Activated T-cell treated with anti-CD3 and anti-CD28 coated beads, Interleukin-2, amount 50 U/mL, for 24 hours (primary cell): ENCODE results near the gene DCDC1.
"Not testable (repeated sequence)": the region's sequence is repeated elsewhere in the genome, so short reads cannot be mapped to it uniquely, and the experiment has no call there.

Experiments used
- DNase-seq: peaks from one replicate; pipeline ENCODE4 v3.0.0-alpha.2; 2020
- H3K27ac Mint-ChIP-seq: 2 replicates; pipeline ENCODE4 v1.8.0; 2020; ENCODE audit warnings: mild to moderate bottlenecking, mixed read lengths
- H3K27me3 Mint-ChIP-seq: 2 replicates; pipeline ENCODE4 v1.8.0; 2020; ENCODE audit warnings: mixed read lengths
- H3K36me3 Mint-ChIP-seq: 2 replicates; pipeline ENCODE4 v1.8.0; 2020; ENCODE audit warnings: low read depth, mixed read lengths
- H3K4me1 Mint-ChIP-seq: 2 replicates; pipeline ENCODE4 v1.8.0; 2020; ENCODE audit warnings: low read depth, mixed read lengths
- H3K4me3 Mint-ChIP-seq: 2 replicates; pipeline ENCODE4 v1.8.0; 2020; ENCODE audit warnings: mild to moderate bottlenecking, moderate library complexity, mixed read lengths
- H3K9me3 Mint-ChIP-seq: 2 replicates; pipeline ENCODE4 v1.8.0; 2020; ENCODE audit warnings: mixed read lengths

The DCDC1 gene

GRCh38 chr11:31366795-31367194 lies 2.7 kb downstream of the DCDC1 start:
- H3K4me3 Mint-ChIP-seq = no peak overlapping the region

GRCh38 chr11:31361743-31362142 lies 7.8 kb downstream of the DCDC1 start:
- Mint-ChIP-seq H3K4me3 (no peak overlapping the region), H3K36me3 (no peaks in the 10 kb centered on the region), H3K27me3 (peaks cover 3% of the 10 kb centered on the region), H3K9me3 (no peaks in the 10 kb centered on the region), H3K27ac (no peak overlapping the region), H3K4me1 (peaks cover 9% of the 10 kb centered on the region)
- DNase-seq = no peak

More at GRCh38 chr11:31366795-31367194, 2.7 kb downstream of the DCDC1 start:
- peaks cover 3% of the 10 kb centered on the region for H3K27me3 Mint-ChIP-seq
- no peaks in the 10 kb centered on the region for H3K9me3 Mint-ChIP-seq
- peaks cover 16% of the 10 kb centered on the region for H3K36me3 Mint-ChIP-seq
- DNase-seq = no peak
- peaks cover 35% of the 10 kb centered on the region for H3K4me1 Mint-ChIP-seq
- H3K27ac Mint-ChIP-seq = no peak overlapping the region

- Mint-ChIP-seq H3K4me3 (no peak overlapping the region), H3K27ac (no peak overlapping the region), H3K36me3 (no peaks in the 10 kb centered on the region), H3K27me3 (peaks cover 15% of the 10 kb centered on the region), H3K4me1 (no peaks in the 10 kb centered on the region), H3K9me3 (no peaks in the 10 kb centered on the region)
- no peak for DNase-seq
These were observed 13.7 kb downstream of the DCDC1 start for GRCh38 chr11:31355817-31356216.

GRCh38 chr11:31355131-31355530 lies 14.4 kb downstream of the DCDC1 start:
- no peak overlapping the region for H3K27ac Mint-ChIP-seq
- H3K4me3 Mint-ChIP-seq = no peak overlapping the region
- no peak for DNase-seq
- H3K4me1 Mint-ChIP-seq = no peaks in the 10 kb centered on the region
- peaks cover 15% of the 10 kb centered on the region for H3K27me3 Mint-ChIP-seq
- no peaks in the 10 kb centered on the region for H3K9me3 Mint-ChIP-seq
- no peaks in the 10 kb centered on the region for H3K36me3 Mint-ChIP-seq

- H3K27ac Mint-ChIP-seq = no peak overlapping the region
- DNase-seq = no peak
- H3K36me3 Mint-ChIP-seq = no peaks in the 10 kb centered on the region
- no peaks in the 10 kb centered on the region for H3K9me3 Mint-ChIP-seq
- H3K27me3 Mint-ChIP-seq = peaks cover 19% of the 10 kb centered on the region
- no peaks in the 10 kb centered on the region for H3K4me1 Mint-ChIP-seq
- H3K4me3 Mint-ChIP-seq = no peak overlapping the region
These were observed 18.4 kb downstream of the DCDC1 start for GRCh38 chr11:31351168-31351567.

- Mint-ChIP-seq H3K27me3 (peaks cover 44% of the 10 kb centered on the region), H3K4me3 (no peak overlapping the region), H3K27ac (no peak overlapping the region), H3K36me3 (no peaks in the 10 kb centered on the region), H3K9me3 (no peaks in the 10 kb centered on the region), H3K4me1 (no peaks in the 10 kb centered on the region)
- no peak for DNase-seq
These were observed 28.5 kb downstream of the DCDC1 start for GRCh38 chr11:31340903-31341572.

- no peaks in the 10 kb centered on the region for H3K9me3 Mint-ChIP-seq
- peaks cover 53% of the 10 kb centered on the region for H3K27me3 Mint-ChIP-seq
- H3K27ac Mint-ChIP-seq = no peak overlapping the region
- no peaks in the 10 kb centered on the region for H3K36me3 Mint-ChIP-seq
- no peak for DNase-seq
- H3K4me1 Mint-ChIP-seq = no peaks in the 10 kb centered on the region
- no peak overlapping the region for H3K4me3 Mint-ChIP-seq
These were observed 31.7 kb downstream of the DCDC1 start for GRCh38 chr11:31337806-31338205.

- peaks cover 6% of the 10 kb centered on the region for H3K4me1 Mint-ChIP-seq
- no peak overlapping the region for H3K27ac Mint-ChIP-seq
- peaks cover 3% of the 10 kb centered on the region for H3K9me3 Mint-ChIP-seq
- H3K36me3 Mint-ChIP-seq = no peaks in the 10 kb centered on the region
- H3K4me3 Mint-ChIP-seq = no peak overlapping the region
- H3K27me3 Mint-ChIP-seq = peaks cover 10% of the 10 kb centered on the region
- DNase-seq = no peak
These were observed 40.8 kb downstream of the DCDC1 start for GRCh38 chr11:31328697-31329096.

- H3K9me3 Mint-ChIP-seq = peaks cover 3% of the 10 kb centered on the region
- H3K27ac Mint-ChIP-seq = no peak overlapping the region
- H3K4me3 Mint-ChIP-seq = no peak overlapping the region
- H3K4me1 Mint-ChIP-seq = peaks cover 6% of the 10 kb centered on the region
- H3K27me3 Mint-ChIP-seq = peaks cover 2% of the 10 kb centered on the region
- no peak for DNase-seq
- no peaks in the 10 kb centered on the region for H3K36me3 Mint-ChIP-seq
These were observed 42.1 kb downstream of the DCDC1 start for GRCh38 chr11:31327417-31327816.

- Mint-ChIP-seq H3K4me3 (no peak overlapping the region), H3K4me1 (peaks cover 6% of the 10 kb centered on the region)
These were observed 42.9 kb downstream of the DCDC1 start for GRCh38 chr11:31326470-31327148.

GRCh38 chr11:31325160-31325559 lies 44.4 kb downstream of the DCDC1 start:
- Mint-ChIP-seq H3K4me3 (no peak overlapping the region), H3K36me3 (no peaks in the 10 kb centered on the region), H3K27me3 (no peaks in the 10 kb centered on the region), H3K27ac (no peak overlapping the region), H3K9me3 (peaks cover 3% of the 10 kb centered on the region), H3K4me1 (peaks cover 6% of the 10 kb centered on the region)
- DNase-seq = no peak

More at GRCh38 chr11:31326470-31327148, 42.9 kb downstream of the DCDC1 start:
- peaks cover 3% of the 10 kb centered on the region for H3K9me3 Mint-ChIP-seq
- H3K27ac Mint-ChIP-seq = no peak overlapping the region
- no peak for DNase-seq
- no peaks in the 10 kb centered on the region for H3K27me3 Mint-ChIP-seq
- H3K36me3 Mint-ChIP-seq = no peaks in the 10 kb centered on the region

GRCh38 chr11:31323145-31323544 lies 46.4 kb downstream of the DCDC1 start:
- Mint-ChIP-seq H3K4me1 (peaks cover 6% of the 10 kb centered on the region), H3K4me3 (no peak overlapping the region), H3K9me3 (no peaks in the 10 kb centered on the region), H3K27ac (no peak overlapping the region), H3K27me3 (no peaks in the 10 kb centered on the region), H3K36me3 (no peaks in the 10 kb centered on the region)
- no peak for DNase-seq

GRCh38 chr11:31321494-31321893 lies 48.0 kb downstream of the DCDC1 start:
- not testable (repeated sequence) for H3K27ac Mint-ChIP-seq, DNase-seq, H3K36me3 Mint-ChIP-seq, H3K9me3 Mint-ChIP-seq, H3K4me1 Mint-ChIP-seq, H3K4me3 Mint-ChIP-seq, H3K27me3 Mint-ChIP-seq

GRCh38 chr11:31303644-31304180 lies 65.8 kb downstream of the DCDC1 start:
- no peak overlapping the region for H3K4me3 Mint-ChIP-seq
- no peaks in the 10 kb centered on the region for H3K27me3 Mint-ChIP-seq
- DNase-seq = no peak
- no peaks in the 10 kb centered on the region for H3K4me1 Mint-ChIP-seq
- H3K36me3 Mint-ChIP-seq = no peaks in the 10 kb centered on the region
- H3K27ac Mint-ChIP-seq = no peak overlapping the region
- no peaks in the 10 kb centered on the region for H3K9me3 Mint-ChIP-seq
